Keratinocyte (primary cell): ENCODE results near the gene MAZ.

Source experiments
- CTCF ChIP-seq, 3 experiments: IDR thresholded peaks in 1 of 3; conservative IDR thresholded peaks in 1 of 3; optimal IDR thresholded peaks in 1 of 3; 2 replicates in 2 of 3; 3 replicates in 1 of 3; pipeline versions ENCODE3 to v1.5.1; 2011; ENCODE audit warnings: low read length in 3 of 3, mild to moderate bottlenecking in 3 of 3, moderate library complexity in 2 of 3, control low read depth in 1 of 3, inconsistent platforms in 1 of 3; ENCODE audit not compliant: insufficient read depth in 2 of 3; ENCODE audit errors: extremely low read depth in 1 of 3
- EZH2 ChIP-seq: IDR thresholded peaks from one replicate; pipeline ENCODE4 v1.6.1; 2012; ENCODE audit warnings: inconsistent platforms, mild to moderate bottlenecking, low read length, moderate library complexity

- TF ChIP-seq CTCF (optimal IDR thresholded peaks at IDR 0.05 in 1 of 3, IDR thresholded peaks at IDR 0.05 in 1 of 3, conservative IDR thresholded peaks at IDR 0.05 in 1 of 3; ENCODE audit: extremely low read depth in 1 of 3, insufficient read depth in 2 of 3, low read length in 3 of 3) (no peak), EZH2 (no peak)
Observed at GRCh38 chr16:29842732-29843346, 36.5 kb downstream of the MAZ start.
